ENCODE measurements around the gene LSM12.
A peak's percentile ranks its signal among the peaks of the same experiment; 100 is the strongest.

LSM12 gene

DNA sequence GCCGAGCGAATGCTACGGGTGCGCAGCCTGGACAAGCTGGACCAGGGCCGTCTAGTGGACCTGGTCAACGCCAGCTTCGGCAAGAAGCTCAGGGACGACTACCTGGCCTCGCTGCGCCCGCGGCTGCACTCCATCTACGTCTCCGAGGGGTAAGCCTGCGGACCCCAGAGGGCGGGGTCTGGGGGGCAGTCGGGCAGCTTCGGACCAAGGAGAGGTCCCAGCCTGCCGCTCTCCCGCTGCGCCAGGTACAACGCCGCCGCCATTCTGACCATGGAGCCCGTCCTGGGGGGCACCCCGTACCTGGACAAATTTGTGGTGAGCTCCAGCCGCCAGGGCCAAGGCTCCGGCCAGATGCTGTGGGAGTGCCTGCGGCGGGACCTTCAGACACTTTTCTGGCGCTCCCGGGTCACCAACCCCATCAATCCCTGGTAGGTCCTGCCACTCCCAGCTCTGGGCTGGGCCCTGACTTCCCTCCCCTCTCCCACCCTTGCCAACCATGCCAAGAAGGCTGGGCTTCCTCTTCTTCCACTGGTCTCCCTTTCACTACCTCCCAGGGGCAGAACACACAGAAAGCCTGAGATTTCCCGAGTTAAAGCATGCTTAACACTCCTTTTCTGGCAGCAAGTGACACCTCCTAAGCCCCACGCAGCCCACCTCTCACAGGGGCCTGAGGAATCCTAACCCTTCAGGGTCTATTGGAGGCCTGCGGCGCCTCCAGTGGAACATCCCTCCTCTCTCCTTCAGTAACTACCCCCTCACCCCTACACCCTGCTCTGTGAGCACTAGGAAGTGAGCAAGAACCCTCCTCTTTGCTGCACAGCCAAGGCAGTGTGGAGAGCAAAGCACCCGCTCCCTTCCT lies 58.9 kb downstream of the LSM12 start:
- Histone ChIP-seq H3K9me3 (ENCODE audit: control insufficient read depth, insufficient read depth, low read depth, low read length) (no peaks in the 10 kb centered on the region), H3K36me3 (ENCODE audit: control insufficient read depth in 2 of 2, insufficient read depth in 1 of 2, low read length in 2 of 2) (peaks cover 0 to 19% of the 10 kb centered on the region in 2 experiments; a peak in 1 of 3 replicates), H3K4me1 (ENCODE audit: control insufficient read depth, insufficient read depth, low read length) (peaks cover 15% of the 10 kb centered on the region), H3K4me3 (ENCODE audit: low read depth, low read length) (peak overlapping the region; percentile 72), H3K27ac (ENCODE audit: extremely low read depth, low read depth, low read length) (peak overlapping the region; percentile 71)
- CTCF ChIA-PET, result interaction anchor here (0.5 to 5.1 kb wide), 20 partner anchors 9 to 309 kb away, joined by 3 to 28 read pairs (median 3); partner anchors contain the start of genes HDAC5 and PPY
- POLR2A ChIA-PET, result interaction anchor here (0.6 to 1.7 kb wide), 8 partner anchors 11 to 179 kb away, joined by 3 to 7 read pairs (median 5); partner anchors contain the start of genes G6PC3 and TMUB2
- TF ChIP-seq ZNF777 (tag by site-specific recombination; IDR thresholded peaks at IDR 0.05; ENCODE audit: borderline replicate concordance), result peak; percentile 78; the same call in 1 of the 2 replicates
- no peak for TF ChIP-seq ZFP3 (tag by site-specific recombination; IDR thresholded peaks at IDR 0.05; ENCODE audit: low read depth)
- peak; percentile 60 for TF ChIP-seq SP3 (tag by site-specific recombination; IDR thresholded peaks at IDR 0.05)
- peak; percentile 74 for TF ChIP-seq GLIS1 (tag by site-specific recombination; IDR thresholded peaks at IDR 0.05)
- TF ChIP-seq ZNF133 (tag by site-specific recombination; IDR thresholded peaks at IDR 0.05), result no peak
- TF ChIP-seq ZBTB20 (tag by site-specific recombination; IDR thresholded peaks at IDR 0.05), result peak; percentile 41; the same call in 1 of the 2 replicates
- no peak for TF ChIP-seq TCF7L2 (IDR thresholded peaks at IDR 0.05; ENCODE audit: borderline replicate concordance, low read depth, low read length)
- TF ChIP-seq ZNF449 (tag by site-specific recombination; IDR thresholded peaks at IDR 0.05), result peak; percentile 47; the same call in 1 of the 2 replicates
- TF ChIP-seq GLIS2 (tag by site-specific recombination; IDR thresholded peaks at IDR 0.05), result peak; percentile 90
- peak; percentile 26; the same call in 1 of the 2 replicates for TF ChIP-seq PRDM1 (tag by site-specific recombination; IDR thresholded peaks at IDR 0.05)
- TF ChIP-seq, protein P1, sequence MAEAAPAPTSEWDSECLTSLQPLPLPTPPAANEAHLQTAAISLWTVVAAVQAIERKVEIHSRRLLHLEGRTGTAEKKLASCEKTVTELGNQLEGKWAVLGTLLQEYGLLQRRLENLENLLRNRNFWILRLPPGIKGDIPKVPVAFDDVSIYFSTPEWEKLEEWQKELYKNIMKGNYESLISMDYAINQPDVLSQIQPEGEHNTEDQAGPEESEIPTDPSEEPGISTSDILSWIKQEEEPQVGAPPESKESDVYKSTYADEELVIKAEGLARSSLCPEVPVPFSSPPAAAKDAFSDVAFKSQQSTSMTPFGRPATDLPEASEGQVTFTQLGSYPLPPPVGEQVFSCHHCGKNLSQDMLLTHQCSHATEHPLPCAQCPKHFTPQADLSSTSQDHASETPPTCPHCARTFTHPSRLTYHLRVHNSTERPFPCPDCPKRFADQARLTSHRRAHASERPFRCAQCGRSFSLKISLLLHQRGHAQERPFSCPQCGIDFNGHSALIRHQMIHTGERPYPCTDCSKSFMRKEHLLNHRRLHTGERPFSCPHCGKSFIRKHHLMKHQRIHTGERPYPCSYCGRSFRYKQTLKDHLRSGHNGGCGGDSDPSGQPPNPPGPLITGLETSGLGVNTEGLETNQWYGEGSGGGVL (tag by site-specific recombination; IDR thresholded peaks at IDR 0.05), result peak; percentile 50; the same call in 1 of the 2 replicates
- 0 out of 2 replicates have a peak, but pooled peaks have one; percentile 41 for TF ChIP-seq ZBTB7A (tag by site-specific recombination; IDR thresholded peaks at IDR 0.05; ENCODE audit: low read depth)
- no peak for TF ChIP-seq ZNF292 (tag by site-specific recombination; IDR thresholded peaks at IDR 0.05; ENCODE audit: borderline replicate concordance, low read depth)
- peak; percentile 100 for TF ChIP-seq ZNF335 (tag by site-specific recombination; conservative IDR thresholded peaks at IDR 0.05)
- TF ChIP-seq KLF1 (tag by site-specific recombination; IDR thresholded peaks at IDR 0.05), result peak; percentile 36
- TF ChIP-seq ZNF211 (tag by site-specific recombination; IDR thresholded peaks at IDR 0.05; ENCODE audit: low read depth), result no peak
- no peak for TF ChIP-seq ZNF530 (tag by site-specific recombination; IDR thresholded peaks at IDR 0.05; ENCODE audit: low read depth)
- TF ChIP-seq ZBTB17 (tag by site-specific recombination; IDR thresholded peaks at IDR 0.05), result peak; percentile 50
- no peak for TF ChIP-seq ZNF23 (tag by site-specific recombination; IDR thresholded peaks at IDR 0.05; ENCODE audit: borderline replicate concordance)
- peak; percentile 75 for TF ChIP-seq SP2 (tag by site-specific recombination; IDR thresholded peaks at IDR 0.05)
- TF ChIP-seq PRDM4 (tag by site-specific recombination; IDR thresholded peaks at IDR 0.05), result no peak
- TF ChIP-seq ZBTB10 (tag by site-specific recombination; IDR thresholded peaks at IDR 0.05), result peak; percentile 72; the same call in 1 of the 2 replicates
- no peak for TF ChIP-seq ZNF544 (tag by site-specific recombination; IDR thresholded peaks at IDR 0.05)
- peak; percentile 62; the same call in 1 of the 2 replicates for TF ChIP-seq PBX3 (CRISPR knock-in tag; IDR thresholded peaks at IDR 0.05)

Measured in HEK293 (cell line).